IMR-90 (cell line): ENCODE results near the gene RASGRF2. TPM values are rescaled to one million over a fixed set of nuclear protein-coding genes. Genes with fewer than 3 reads are reported as not detected.

ENCODE experiments used
- ATAC-seq: fragments of 200-7000 bp; cut with Tn5 transposase; 2 replicates; pipeline ENCODE4 v1.9.1; 2020; ENCODE audit warnings: low read depth, mild to moderate bottlenecking, moderate library complexity
- BruUV-seq: library from RNA; stranded (reverse); fragments of 400-500 nt; replicated peaks from 2 replicates; lab custom pipeline; 2021; lab: Mats Ljungman, UMichigan
- CTCF ChIA-PET: fragments of 300-600 bp; formaldehyde crosslinking; extraction: SDS; loops from one replicate; lab custom pipeline; 2021; ENCODE audit warnings: antibody characterized with exemption; lab: Yijun Ruan, JAX
- POLR2A ChIA-PET: fragments of 300-600 bp; sonication (Branson Sonifier 250); formaldehyde crosslinking; loops from one replicate; lab custom pipeline; 2022; ENCODE audit warnings: antibody characterized with exemption; ENCODE audit not compliant: unreplicated experiment; lab: Charles Lee
- DNase-seq: peaks from one replicate; pipeline ENCODE4 v3.0.0; 2013
- H2AFZ ChIP-seq: replicated peaks from 2 replicates; pipeline ENCODE3; 2013; ENCODE audit warnings: low read length, mild to moderate bottlenecking; ENCODE audit not compliant: poor library complexity
- H2AK5ac ChIP-seq: 2 replicates; pipeline ENCODE4 v1.6.1; 2013; ENCODE audit warnings: low read depth, low read length, inconsistent platforms
- H2AK9ac ChIP-seq: replicated peaks from 2 replicates; pipeline ENCODE3; 2013; ENCODE audit warnings: mild to moderate bottlenecking, low read depth, low read length, moderate library complexity; ENCODE audit not compliant: poor library complexity
- H2BK120ac ChIP-seq: 2 replicates; pipeline ENCODE4 v1.6.1; 2013; ENCODE audit warnings: low read depth, low read length, inconsistent platforms
- H2BK15ac ChIP-seq: 3 replicates; pipeline ENCODE4 v1.6.1; 2013; ENCODE audit warnings: low read depth, low read length, inconsistent platforms
- H2BK20ac ChIP-seq: 2 replicates; pipeline ENCODE4 v1.6.1; 2013; ENCODE audit warnings: low read depth, mild to moderate bottlenecking, inconsistent platforms, low read length, moderate library complexity
- H2BK5ac ChIP-seq: 2 replicates; pipeline ENCODE4 v1.6.1; 2013; ENCODE audit warnings: mild to moderate bottlenecking, low read depth, low read length, inconsistent platforms; ENCODE audit not compliant: poor library complexity, severe bottlenecking
- H3K14ac ChIP-seq: replicated peaks from 2 replicates; pipeline ENCODE4 v1.6.1; 2013; ENCODE audit warnings: low read depth, low read length, inconsistent platforms
- H3K18ac ChIP-seq: 2 replicates; pipeline ENCODE4 v1.6.1; 2013; ENCODE audit warnings: low read depth, low read length, control low read depth
- H3K23ac ChIP-seq: 2 replicates; pipeline ENCODE4 v1.6.1; 2013; ENCODE audit warnings: low read depth, low read length, inconsistent platforms
- H3K27ac ChIP-seq: 2 replicates; pipeline ENCODE4 v1.5.1; 2013; ENCODE audit warnings: mild to moderate bottlenecking, control low read depth, low read length; ENCODE audit not compliant: insufficient read depth
- H3K27me3 ChIP-seq: 2 replicates; pipeline ENCODE4 v1.6.1; 2013; ENCODE audit warnings: low read length; ENCODE audit not compliant: control insufficient read depth, insufficient read depth
- H3K36me3 ChIP-seq: 2 replicates; pipeline ENCODE4 v1.6.1; 2013; ENCODE audit warnings: low read length, mixed read lengths; ENCODE audit not compliant: control insufficient read depth, insufficient read depth
- H3K4ac ChIP-seq: 2 replicates; pipeline ENCODE4 v1.6.1; 2013; ENCODE audit warnings: low read depth, low read length, inconsistent platforms
- H3K4me1 ChIP-seq: 2 replicates; pipeline ENCODE4 v1.6.1; 2013; ENCODE audit warnings: low read length, mixed read lengths; ENCODE audit not compliant: control insufficient read depth, insufficient read depth
- H3K4me2 ChIP-seq: 2 replicates; pipeline ENCODE4 v1.6.1; 2013; ENCODE audit warnings: low read depth, mild to moderate bottlenecking, control low read depth, low read length, moderate library complexity
- H3K4me3 ChIP-seq: 2 replicates; pipeline ENCODE4 v1.5.1; 2013; ENCODE audit warnings: low read depth, mild to moderate bottlenecking, control low read depth, low read length, moderate library complexity; ENCODE audit not compliant: insufficient read depth
- H3K56ac ChIP-seq: 2 replicates; pipeline ENCODE4 v1.6.1; 2013; ENCODE audit warnings: low read length, inconsistent platforms; ENCODE audit not compliant: insufficient read depth; ENCODE audit errors: extremely low read depth
- H3K79me1 ChIP-seq, 2 experiments: 2 replicates each; pipeline ENCODE4 v1.6.1; 2013; ENCODE audit warnings: low read length in 2 of 2, inconsistent platforms in 1 of 2, low read depth in 1 of 2
- H3K9ac ChIP-seq: 2 replicates; pipeline ENCODE4 v1.6.1; 2013; ENCODE audit warnings: low read depth, low read length, control low read depth
- H3K9me1 ChIP-seq: 2 replicates; pipeline ENCODE4 v1.6.1; 2013; ENCODE audit warnings: low read length, inconsistent platforms; ENCODE audit not compliant: insufficient read depth
- H3K9me3 ChIP-seq: 2 replicates; pipeline ENCODE4 v1.6.1; 2013; ENCODE audit warnings: low read length; ENCODE audit not compliant: control insufficient read depth, insufficient read depth
- H4K20me1 ChIP-seq: 2 replicates; pipeline ENCODE4 v1.6.1; 2013; ENCODE audit warnings: low read length, inconsistent platforms; ENCODE audit not compliant: insufficient read depth
- H4K5ac ChIP-seq: 2 replicates; pipeline ENCODE4 v1.6.1; 2013; ENCODE audit warnings: mild to moderate bottlenecking, low read depth, low read length, control low read depth
- H4K8ac ChIP-seq, 2 experiments: 2 replicates each; pipeline ENCODE4 v1.6.1; 2013; ENCODE audit warnings: low read depth in 2 of 2, low read length in 2 of 2, control low read depth in 1 of 2, inconsistent platforms in 1 of 2
- H4K91ac ChIP-seq: 2 replicates; pipeline ENCODE4 v1.6.1; 2013; ENCODE audit warnings: low read depth, low read length, inconsistent platforms; ENCODE audit not compliant: insufficient read depth
- BHLHE40 ChIP-seq: fragments of 150-350 bp; IDR thresholded peaks from 2 replicates; pipeline ENCODE4 v1.6.1; 2016; ENCODE audit warnings: mild to moderate bottlenecking, low read depth, low read length
- CEBPB ChIP-seq: IDR thresholded peaks from 2 replicates; pipeline ENCODE4 v1.6.1; 2012; ENCODE audit warnings: low read depth, low read length, improper control_type of control experiment
- CHD1 ChIP-seq: IDR thresholded peaks from 2 replicates; pipeline ENCODE4 v1.6.1; 2012; ENCODE audit warnings: low read depth, low read length, improper control_type of control experiment
- ELK1 ChIP-seq: fragments of 150-350 bp; IDR thresholded peaks from 2 replicates; pipeline ENCODE4 v1.6.1; 2016; ENCODE audit warnings: low read depth, mild to moderate bottlenecking, low read length, moderate library complexity, borderline replicate concordance
- FOS ChIP-seq: fragments of 150-350 bp; IDR thresholded peaks from 2 replicates; pipeline ENCODE4 v1.6.1; 2016; ENCODE audit warnings: low read depth, low read length
- MAFK ChIP-seq: IDR thresholded peaks from 2 replicates; pipeline ENCODE4 v1.6.1; 2012; ENCODE audit warnings: low read depth, low read length, improper control_type of control experiment
- NFE2L2 ChIP-seq: fragments of 150-350 bp; IDR thresholded peaks from 2 replicates; pipeline ENCODE4 v1.6.1; 2016; ENCODE audit warnings: low read depth, mild to moderate bottlenecking, low read length
- POLR2A ChIP-seq: IDR thresholded peaks from 2 replicates; pipeline ENCODE4 v1.6.1; 2012; ENCODE audit warnings: mild to moderate bottlenecking, low read depth, low read length
- RCOR1 ChIP-seq: IDR thresholded peaks from 2 replicates; pipeline ENCODE4 v1.6.1; 2012; ENCODE audit warnings: mild to moderate bottlenecking, low read length, improper control_type of control experiment; ENCODE audit not compliant: insufficient replicate concordance
- RFX5 ChIP-seq: IDR thresholded peaks from 2 replicates; pipeline ENCODE4 v1.8.0; 2012; ENCODE audit warnings: low read depth, mild to moderate bottlenecking, low read length, moderate library complexity
- SMC3 ChIP-seq: fragments of 150-350 bp; IDR thresholded peaks from 2 replicates; pipeline ENCODE4 v1.6.1; 2016; ENCODE audit warnings: low read depth, mild to moderate bottlenecking, antibody characterized with exemption, low read length, moderate library complexity
- USF2 ChIP-seq: fragments of 150-350 bp; IDR thresholded peaks from 2 replicates; pipeline ENCODE4 v1.6.1; 2017; ENCODE audit warnings: mild to moderate bottlenecking, antibody characterized with exemption, low read length, low read depth
- WGBS, 2 experiments: methylation state at CpG; one replicate each; pipeline versions ENCODE4 v1.1.5 to v1.1.7; 2013; ENCODE audit warnings: missing lambda C conversion rate in 2 of 2; ENCODE audit not compliant: insufficient read length in 1 of 2; ENCODE audit errors: extremely low coverage in 2 of 2; 5-methylcytosine and 5-hydroxymethylcytosine counted together
- dilution Hi-C: fragments of 300-500 bp; cut with HindIII; formaldehyde crosslinking; loops from one replicate; pipeline ENCODE4 v1.14.3; 2018; ENCODE audit warnings: low sequenced_read_pairs; ENCODE audit not compliant: unreplicated experiment
- in situ Hi-C: fragments of 300-500 bp; cut with MboI; formaldehyde crosslinking; loops from 3 replicates; pipeline ENCODE4 v1.14.3; 2019; ENCODE audit warnings: low sequenced_read_pairs, inconsistent platforms, mixed read lengths
- intact Hi-C: fragments of 100-400 bp; cut with micrococcal nuclease; formaldehyde crosslinking; loops from 2 replicates; pipeline ENCODE4 v1.10.0; 2022
- polyA plus RNA-seq, 3 experiments: library from polyadenylated mRNA; depleted of rRNA; stranded (reverse); fragments of >200 nt; gene quantifications; 2 replicates each; pipeline ENCODE4 v1.2.3, GENCODE V29; 2012; ENCODE audit warnings: low replicate concordance in 1 of 3
- total RNA-seq: library from RNA; depleted of rRNA; stranded (reverse); fragments of >200 nt; gene quantifications from 2 replicates; pipeline ENCODE4 v1.2.3, GENCODE V29; 2012

Gene RASGRF2
- total and polyA plus RNA-seq, 2 of the 4 experiments (the other 2 are of a cell fraction) = 2.9 to 5.0 TPM

- TF ChIP-seq USF2 (no peak), BHLHE40 (no peak)
These were observed 308.5 kb downstream of the RASGRF2 start (continued) for GRCh38 chr5:81268521-81269196.

- Histone ChIP-seq H3K4ac (peak overlapping the region; percentile 41), H3K9ac (no peak overlapping the region), H3K36me3 (no peaks in the 10 kb centered on the region), H2BK5ac (peak overlapping the region; percentile 12), H3K27ac (no peak overlapping the region), H2AFZ (no peak overlapping the region), H3K9me3 (no peaks in the 10 kb centered on the region), H3K56ac (no peak overlapping the region), H3K4me3 (no peak overlapping the region), H3K18ac (no peak overlapping the region), H4K8ac (peak overlapping the region in 1 of 2 experiments; percentile 22; a peak in 1 of 4 replicates), H3K27me3 (no peaks in the 10 kb centered on the region), H3K23ac (no peak overlapping the region), H3K4me1 (peaks cover 9% of the 10 kb centered on the region), H2BK120ac (no peak overlapping the region), H3K79me1 (peaks cover 19 to 35% of the 10 kb centered on the region in 2 experiments), H4K5ac (no peak overlapping the region), H4K91ac (no peak overlapping the region; the same call in 1 of the 2 replicates), H2AK9ac (peak overlapping the region; percentile 20), H2BK15ac (peak overlapping the region; percentile 86; the same call in 1 of the 3 replicates), H3K9me1 (peaks cover 4% of the 10 kb centered on the region; the same call in 1 of the 2 replicates), H3K14ac (no peak overlapping the region), H3K4me2 (no peak overlapping the region), H2BK20ac (peak overlapping the region; percentile 46), H2AK5ac (peak overlapping the region; percentile 72; the same call in 1 of the 2 replicates), H4K20me1 (no peaks in the 10 kb centered on the region)
- dilution Hi-C loops = no loop called here
- in situ Hi-C loops = no loop called here
- ChIA-PET POLR2A (no interaction called here), CTCF (interaction anchor here (0.9 kb wide), 1 partner anchor 29 kb away, joined by 3 read pairs; no protein-coding TSS in a partner anchor)
- DNase-seq (no peak), ATAC-seq (no peak)
- 93% methylated on average over 3 of the region's 8 CpGs; no CpG with 5 or more reads in 1 of the 2 experiments for WGBS, 2 experiments
- no TSS peak for BruUV-seq
- intact Hi-C loops = no loop called here
- TF ChIP-seq MAFK (no peak), ELK1 (no peak), SMC3 (no peak), POLR2A (no peak), CHD1 (no peak), BHLHE40 (no peak), RFX5 (no peak), CEBPB (no peak), FOS (no peak), NFE2L2 (no peak), RCOR1 (no peak)
These were observed 309.7 kb downstream of the RASGRF2 start for GRCh38 chr5:81269751-81270393.
